Measurements from ENCODE around the gene IMP4. TPM values are rescaled to one million over a fixed set of nuclear protein-coding genes. Genes with fewer than 3 reads are reported as not detected.

Gene IMP4
- total and polyA plus RNA-seq, 2 of the 8 experiments (the other 6 are each of a cell fraction or from before 2014, with no cell fraction given) = 96.8 to 194 TPM

- TF ChIP-seq USF2 (IDR thresholded peaks at IDR 0.05; ENCODE audit: low read length) = no peak
- TF ChIP-seq BACH1 (IDR thresholded peaks at IDR 0.05; ENCODE audit: low read length) = no peak
- TF ChIP-seq GTF2F1 (IDR thresholded peaks at IDR 0.05; ENCODE audit: borderline replicate concordance, low read depth, low read length) = no peak
- no peak for TF ChIP-seq CBX5 (IDR thresholded peaks at IDR 0.05; ENCODE audit: low read depth, low read length)
- no peak for TF ChIP-seq TBP (IDR thresholded peaks at IDR 0.05; ENCODE audit: low read depth, low read length)
- TF ChIP-seq BRCA1 (IDR thresholded peaks at IDR 0.05; ENCODE audit: low read depth, low read length) = no peak
- no peak for TF ChIP-seq HDAC2 (IDR thresholded peaks at IDR 0.05; ENCODE audit: borderline replicate concordance in 1 of 2, low read depth in 2 of 2, low read length in 2 of 2)
These were observed 23.3 kb downstream of the IMP4 start (continued) for GRCh38 chr2:130365963-130366362.

Data from H1 (cell line).